Hepatocyte (in vitro differentiated cells): Measurements from ENCODE around the gene ABHD17A.

Experiments used
- CTCF ChIP-seq: fragments of 200-600 bp; sonication (generic); IDR thresholded peaks from 2 replicates; pipeline ENCODE4 v1.5.1; 2016; ENCODE audit warnings: antibody characterized with exemption, mild to moderate bottlenecking; ENCODE audit not compliant: poor library complexity
- EZH2 ChIP-seq: fragments of 200-600 bp; sonication (generic); IDR thresholded peaks from 2 replicates; pipeline ENCODE4 v1.6.1; 2016; ENCODE audit warnings: antibody characterized with exemption, mild to moderate bottlenecking, borderline replicate concordance

GRCh38 chr19:1913781-1914577 lies 28.7 kb upstream of the ABHD17A start:
- TF ChIP-seq CTCF (no peak), EZH2 (no peak)
